ENCODE measurements around the gene SNAP91.
A peak's percentile ranks its signal among the peaks of the same experiment; 100 is the strongest.
"Not testable (repeated sequence)": the region's sequence is repeated elsewhere in the genome, so short reads cannot be mapped to it uniquely, and the experiment has no call there.

SNAP91 gene

GRCh38 chr6:83708970-83709747, at the start of gene SNAP91:
Gene SNAP91 (minus strand): TSS chr6:83709101. CDS start chr6:83707927, 1,174 bp downstream.
- peak; percentile 48 for DNase-seq

GRCh38 chr6:83758533-83758932, 49.6 kb upstream of the SNAP91 start:
- DNase-seq, result peak; percentile 21

- DNase-seq, result no peak
These were observed 48.1 kb upstream of the SNAP91 start for GRCh38 chr6:83757021-83757420.

GRCh38 chr6:83756565-83756964, 47.7 kb upstream of the SNAP91 start:
- DNase-seq, result no peak

- not testable (repeated sequence) for DNase-seq
These were observed 43.5 kb upstream of the SNAP91 start for GRCh38 chr6:83752375-83752774.

GRCh38 chr6:83741089-83741488, 32.2 kb upstream of the SNAP91 start:
- no peak for DNase-seq

- no peak for DNase-seq
These were observed 26.6 kb upstream of the SNAP91 start for GRCh38 chr6:83735461-83735860.

GRCh38 chr6:83729871-83730270, 21.0 kb upstream of the SNAP91 start:
- DNase-seq, result no peak

GRCh38 chr6:83722876-83723275, 14.0 kb upstream of the SNAP91 start:
- no peak for DNase-seq

- no peak for DNase-seq
These were observed 8.9 kb upstream of the SNAP91 start for GRCh38 chr6:83717809-83718208.

- no peak for DNase-seq
These were observed 3.1 kb upstream of the SNAP91 start for GRCh38 chr6:83711958-83712357.

- DNase-seq, result no peak
These were observed 798 bp upstream of the SNAP91 start for GRCh38 chr6:83709748-83710050.

- DNase-seq, result no peak
These were observed 343 bp downstream of the SNAP91 start for GRCh38 chr6:83708546-83708969.

GRCh38 chr6:83707829-83708545, 914 bp downstream of the SNAP91 start:
- DNase-seq, result no peak

GRCh38 chr6:83702749-83703148, 6.2 kb downstream of the SNAP91 start:
- DNase-seq, result no peak

GRCh38 chr6:83702077-83702476, 6.8 kb downstream of the SNAP91 start:
- no peak for DNase-seq

- no peak for DNase-seq
These were observed 12.2 kb downstream of the SNAP91 start for GRCh38 chr6:83696674-83697073.

- DNase-seq, result no peak
These were observed 23.4 kb downstream of the SNAP91 start for GRCh38 chr6:83685481-83685880.

GRCh38 chr6:83677791-83678190, 31.1 kb downstream of the SNAP91 start:
- DNase-seq, result no peak

- DNase-seq, result no peak
These were observed 70.9 kb downstream of the SNAP91 start for GRCh38 chr6:83637953-83638352.

- no peak for DNase-seq
These were observed 72.1 kb downstream of the SNAP91 start for GRCh38 chr6:83636800-83637199.

GRCh38 chr6:83633609-83634008, 75.3 kb downstream of the SNAP91 start:
- DNase-seq, result no peak

GRCh38 chr6:83633149-83633548, 75.8 kb downstream of the SNAP91 start:
- DNase-seq, result no peak

- DNase-seq, result not testable (repeated sequence)
These were observed 79.0 kb downstream of the SNAP91 start for GRCh38 chr6:83629908-83630307.
